ENCODE measurements around the gene ZNF74. TPM values are rescaled to one million over a fixed set of nuclear protein-coding genes. Genes with fewer than 3 reads are reported as not detected.

The ZNF74 gene
- total RNA-seq, 1 donor from 2014 or later = 54.2 TPM

DNA sequence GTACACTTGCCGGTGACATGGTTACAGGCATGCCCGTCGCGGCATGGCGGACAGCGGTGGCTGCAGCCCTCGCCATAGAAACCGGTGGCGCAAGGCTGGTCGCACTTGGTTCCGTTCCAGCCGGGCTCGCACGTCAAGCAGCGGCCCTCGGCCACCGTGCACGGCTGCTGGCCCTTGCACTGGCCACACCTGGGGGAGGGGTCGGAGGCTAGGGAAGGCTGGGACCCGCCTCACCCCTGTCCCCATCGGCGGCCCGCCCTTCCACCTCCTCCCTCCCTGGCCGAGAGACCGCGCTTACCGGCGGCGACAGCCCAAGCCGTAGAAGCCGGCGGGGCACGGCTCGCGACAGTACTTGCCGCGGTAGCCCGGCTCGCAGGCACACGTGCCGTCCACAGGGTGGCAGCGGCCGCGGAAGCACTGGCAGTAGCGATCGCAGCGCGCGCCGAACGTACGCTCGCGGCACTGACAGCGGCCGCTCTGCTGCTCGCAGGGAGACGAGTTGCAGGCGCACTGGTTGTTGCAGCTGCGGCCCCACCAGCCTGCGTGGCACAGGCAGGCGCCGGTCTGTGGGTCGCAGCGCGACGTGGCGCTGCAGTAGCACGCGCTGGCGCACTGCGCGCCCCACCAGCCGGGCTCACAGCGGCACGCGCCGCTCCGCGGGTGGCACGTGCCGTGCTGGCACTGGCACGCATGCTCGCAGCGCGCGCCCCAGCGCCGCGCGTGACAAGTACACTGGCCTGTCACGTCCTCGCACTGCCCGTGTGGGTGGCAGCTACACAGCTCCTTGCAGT, 37.0 kb downstream of the ZNF74 start:
- H3K36me3 Mint-ChIP-seq (ENCODE audit: low read depth) = peaks cover 10% of the 10 kb centered on the region
- no peak overlapping the region for H3K4me3 Mint-ChIP-seq
- no peak overlapping the region for H3K27ac Mint-ChIP-seq (ENCODE audit: unreplicated experiment)
- peaks cover 20% of the 10 kb centered on the region for H3K4me1 Mint-ChIP-seq
- H3K9me3 Mint-ChIP-seq = no peaks in the 10 kb centered on the region
- peak; percentile 66 for TF ChIP-seq CTCF (conservative IDR thresholded peaks at IDR 0.05)
- peaks cover 52% of the 10 kb centered on the region for H3K27me3 Mint-ChIP-seq (ENCODE audit: low read depth)
- DNase-seq (ENCODE audit: low read depth, low spot score) = peak; percentile 56

DNA sequence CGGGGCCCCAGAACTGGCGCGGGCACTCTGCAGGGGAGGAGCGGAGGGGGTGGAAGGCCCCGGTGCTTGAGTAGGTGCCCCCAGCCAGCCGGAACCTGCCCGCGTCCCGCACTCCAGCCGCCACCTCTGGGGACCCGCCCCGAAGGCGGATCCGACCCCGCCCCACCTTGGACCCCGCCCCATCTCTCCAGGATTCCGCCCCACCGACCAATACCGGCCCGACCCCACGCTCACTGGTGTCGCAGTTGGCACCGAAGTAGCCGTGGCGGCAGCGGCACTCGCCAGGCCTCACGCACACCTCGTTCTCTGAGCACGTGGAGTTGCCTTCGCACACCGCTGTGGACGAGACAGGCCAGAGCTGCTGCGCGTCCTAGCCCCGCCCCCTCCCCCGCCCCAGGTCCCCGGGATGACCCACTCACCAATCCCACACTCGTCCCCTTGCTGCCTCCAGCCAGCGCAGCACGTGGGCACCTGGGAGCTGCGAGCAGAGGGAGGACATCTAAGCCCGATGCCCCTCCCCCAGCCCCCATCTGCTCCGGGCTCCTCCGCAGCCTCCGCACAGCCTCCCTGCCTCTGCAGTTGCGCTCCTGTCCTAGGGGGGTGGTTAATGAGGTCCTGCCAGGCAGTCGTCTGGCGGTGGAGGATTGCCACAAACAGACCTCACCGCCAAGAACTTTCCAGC, 37.7 kb downstream of the ZNF74 start:
- Mint-ChIP-seq H3K36me3 (ENCODE audit: low read depth) (peaks cover 10% of the 10 kb centered on the region), H3K27ac (ENCODE audit: unreplicated experiment) (no peak overlapping the region), H3K27me3 (ENCODE audit: low read depth) (peaks cover 55% of the 10 kb centered on the region), H3K4me1 (peaks cover 20% of the 10 kb centered on the region), H3K4me3 (peak overlapping the region; percentile 49), H3K9me3 (no peaks in the 10 kb centered on the region)
- TF ChIP-seq CTCF (conservative IDR thresholded peaks at IDR 0.05) = no peak
- DNase-seq (ENCODE audit: low read depth, low spot score) = no peak

GRCh38 chr22:20432244-20432686, 38.3 kb downstream of the ZNF74 start:
- H3K4me1 Mint-ChIP-seq = peaks cover 25% of the 10 kb centered on the region
- H3K9me3 Mint-ChIP-seq = no peaks in the 10 kb centered on the region
- DNase-seq (ENCODE audit: low read depth, low spot score) = no peak
- H3K27ac Mint-ChIP-seq (ENCODE audit: unreplicated experiment) = no peak overlapping the region
- peak overlapping the region; percentile 49 for H3K4me3 Mint-ChIP-seq
- H3K36me3 Mint-ChIP-seq (ENCODE audit: low read depth) = peaks cover 7% of the 10 kb centered on the region
- peaks cover 61% of the 10 kb centered on the region for H3K27me3 Mint-ChIP-seq (ENCODE audit: low read depth)
- no peak for TF ChIP-seq CTCF (conservative IDR thresholded peaks at IDR 0.05)

DNA sequence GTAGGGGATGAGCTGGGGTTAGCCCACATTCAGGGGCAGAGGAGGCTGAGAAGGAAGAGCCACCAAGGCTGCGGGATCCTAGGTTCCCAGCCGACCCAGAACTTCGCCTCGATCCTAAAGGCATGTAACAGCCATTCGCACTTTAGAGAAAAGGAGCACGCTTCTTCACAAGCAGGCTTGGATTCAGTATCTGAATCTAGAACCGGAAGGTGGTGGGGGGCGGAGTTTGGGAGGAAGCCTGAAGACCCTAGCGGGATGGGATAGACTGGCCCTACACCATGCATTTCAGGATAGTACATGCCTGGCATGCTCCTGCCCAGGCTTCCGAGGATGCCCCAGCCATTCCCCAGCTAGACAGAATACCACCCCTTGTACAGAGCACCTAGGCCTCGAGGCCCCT, 39.2 kb downstream of the ZNF74 start:
- Mint-ChIP-seq H3K4me1 (peaks cover 27% of the 10 kb centered on the region), H3K27ac (ENCODE audit: unreplicated experiment) (no peak overlapping the region), H3K9me3 (no peaks in the 10 kb centered on the region), H3K36me3 (ENCODE audit: low read depth) (peaks cover 5% of the 10 kb centered on the region), H3K4me3 (peak overlapping the region; percentile 73), H3K27me3 (ENCODE audit: low read depth) (peaks cover 59% of the 10 kb centered on the region)
- DNase-seq (ENCODE audit: low read depth, low spot score) = no peak
- TF ChIP-seq CTCF (conservative IDR thresholded peaks at IDR 0.05) = no peak

DNA sequence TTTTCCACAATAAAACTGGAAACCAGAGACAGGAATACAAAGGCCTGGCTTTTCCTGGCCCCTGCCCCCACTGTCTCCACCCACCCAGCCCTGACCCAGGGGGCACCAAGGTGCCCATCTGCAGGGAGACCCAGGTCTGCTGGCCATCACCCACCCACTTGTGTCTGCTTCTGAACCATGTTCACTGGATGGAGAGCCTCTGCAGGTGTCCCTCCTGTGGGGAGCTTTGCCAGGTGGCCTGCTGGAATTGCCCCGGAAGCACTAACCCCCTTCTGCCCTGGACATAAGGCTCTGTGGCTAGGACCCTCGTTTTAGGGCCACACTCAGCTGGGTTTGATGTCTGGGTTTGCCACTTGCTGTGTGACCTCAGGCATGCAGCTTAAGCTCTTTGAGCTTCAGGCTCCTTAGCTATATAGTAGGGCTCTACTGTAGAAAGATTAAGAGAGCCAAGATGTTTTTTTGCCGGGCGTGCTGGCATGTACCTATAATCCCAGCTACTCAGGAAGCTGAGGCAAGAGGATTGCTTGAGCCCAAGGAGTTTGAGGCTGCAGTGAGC, 39.8 kb downstream of the ZNF74 start:
- no peaks in the 10 kb centered on the region for H3K9me3 Mint-ChIP-seq
- no peak for TF ChIP-seq CTCF (conservative IDR thresholded peaks at IDR 0.05)
- peaks cover 3% of the 10 kb centered on the region for H3K36me3 Mint-ChIP-seq (ENCODE audit: low read depth)
- no peak for DNase-seq (ENCODE audit: low read depth, low spot score)
- H3K27me3 Mint-ChIP-seq (ENCODE audit: low read depth) = peaks cover 64% of the 10 kb centered on the region
- H3K4me3 Mint-ChIP-seq = peak overlapping the region; percentile 86
- H3K4me1 Mint-ChIP-seq = peaks cover 31% of the 10 kb centered on the region
- no peak overlapping the region for H3K27ac Mint-ChIP-seq (ENCODE audit: unreplicated experiment)
